Epithelial cell of esophagus (primary cell): ENCODE measurements around the gene FBLN7.

Source experiments
- DNase-seq: peaks from one replicate; pipeline ENCODE4 v3.0.0; 2010; ENCODE audit warnings: low read depth
- H3K4me3 ChIP-seq: 2 replicates; pipeline ENCODE4 v1.5.1; 2011; ENCODE audit warnings: mild to moderate bottlenecking, low read length, control low read depth
- CTCF ChIP-seq: IDR thresholded peaks from 2 replicates; pipeline ENCODE4 v1.5.1; 2011; ENCODE audit warnings: low read depth, mild to moderate bottlenecking, low read length, control low read depth, inconsistent platforms; ENCODE audit not compliant: insufficient read depth; ENCODE audit errors: missing control alignments

The FBLN7 gene

GRCh38 chr2:112174383-112174782 is 36.2 kb downstream of the FBLN7 start:
- no peak overlapping the region for H3K4me3 ChIP-seq
- TF ChIP-seq CTCF = no peak

GRCh38 chr2:112175333-112175732 is 37.1 kb downstream of the FBLN7 start:
- no peak for TF ChIP-seq CTCF
- no peak overlapping the region for H3K4me3 ChIP-seq
- DNase-seq = no peak

More at GRCh38 chr2:112174383-112174782, 36.2 kb downstream of the FBLN7 start:
- no peak for DNase-seq

GRCh38 chr2:112175958-112176573 is 37.9 kb downstream of the FBLN7 start:
- no peak for TF ChIP-seq CTCF
- DNase-seq = no peak
- no peak overlapping the region for H3K4me3 ChIP-seq

- DNase-seq = peak; percentile 30
- H3K4me3 ChIP-seq = no peak overlapping the region
- no peak for TF ChIP-seq CTCF
Observed at GRCh38 chr2:112181571-112182290, 43.5 kb downstream of the FBLN7 start.

GRCh38 chr2:112182581-112183034 is 44.4 kb downstream of the FBLN7 start:
- no peak overlapping the region for H3K4me3 ChIP-seq
- TF ChIP-seq CTCF = no peak
- DNase-seq = no peak

- no peak overlapping the region for H3K4me3 ChIP-seq
- TF ChIP-seq CTCF = no peak
- DNase-seq = no peak
Observed at GRCh38 chr2:112183327-112184025, 45.3 kb downstream of the FBLN7 start.
